ENCODE measurements around the gene NUBPL.

The NUBPL gene

GRCh38 chr14:31568671-31569070 is 7.5 kb downstream of the NUBPL start:
- H3K4me3 ChIP-seq (ENCODE audit: low read depth, low read length), result no peak overlapping the region
- in situ Hi-C loops (cut with HindIII; ENCODE audit: low sequenced_read_pairs), result no loop called here
- DNase-seq (ENCODE audit: low read depth, low spot score), result peak; percentile 5
- TF ChIP-seq CTCF (IDR thresholded peaks at IDR 0.05; ENCODE audit: low read depth, low read length), result no peak

DNA sequence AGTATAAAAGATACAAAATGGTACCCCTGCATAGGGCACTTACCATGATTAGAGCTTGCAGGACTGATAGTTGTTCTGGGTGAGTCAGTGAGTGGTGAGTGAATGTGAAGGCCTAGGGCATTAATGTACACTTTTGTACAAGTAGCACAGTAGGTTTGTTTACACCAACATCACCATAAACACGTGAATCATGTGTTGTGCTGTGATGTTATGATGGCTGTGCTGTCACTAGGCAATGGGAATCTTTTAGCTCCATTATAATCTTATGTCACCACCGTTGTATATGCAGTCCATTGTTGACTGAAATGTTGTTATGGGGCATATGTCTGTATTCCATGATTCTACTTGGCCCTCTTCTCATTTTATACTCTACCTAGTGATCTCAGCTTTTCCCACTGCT is 11.8 kb downstream of the NUBPL start:
- DNase-seq (ENCODE audit: low read depth, low spot score), result no peak
- H3K4me3 ChIP-seq (ENCODE audit: low read depth, low read length), result no peak overlapping the region
- in situ Hi-C loops (cut with HindIII; ENCODE audit: low sequenced_read_pairs), result no loop called here
- TF ChIP-seq CTCF (IDR thresholded peaks at IDR 0.05; ENCODE audit: low read depth, low read length), result no peak

DNA sequence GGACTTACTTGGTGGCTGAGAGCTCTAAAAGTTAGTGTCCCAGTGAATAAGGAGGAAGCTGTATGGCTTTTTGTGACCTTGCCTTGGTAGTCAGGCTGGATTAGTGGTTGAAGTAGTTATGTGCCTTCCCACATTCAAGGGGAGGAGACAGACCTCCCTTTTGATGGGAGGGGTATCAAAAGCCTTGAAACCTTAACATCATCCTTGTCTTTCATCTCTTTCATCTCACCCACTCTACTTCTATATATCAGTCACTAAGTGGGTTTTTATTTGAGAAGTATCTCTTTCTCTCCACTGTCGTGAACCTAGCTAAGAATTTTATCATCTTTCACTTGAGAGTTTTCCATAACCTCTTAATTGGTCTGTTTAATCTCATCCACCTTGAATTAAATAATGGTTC is 15.7 kb downstream of the NUBPL start:
- TF ChIP-seq CTCF (IDR thresholded peaks at IDR 0.05; ENCODE audit: low read depth, low read length), result no peak
- no peak for DNase-seq (ENCODE audit: low read depth, low spot score)
- in situ Hi-C loops (cut with HindIII; ENCODE audit: low sequenced_read_pairs), result no loop called here

GRCh38 chr14:31578266-31578665 is 17.1 kb downstream of the NUBPL start:
- DNase-seq (ENCODE audit: low read depth, low spot score), result no peak
- H3K4me3 ChIP-seq (ENCODE audit: low read depth, low read length), result no peak overlapping the region
- in situ Hi-C loops (cut with HindIII; ENCODE audit: low sequenced_read_pairs), result no loop called here
- TF ChIP-seq CTCF (IDR thresholded peaks at IDR 0.05; ENCODE audit: low read depth, low read length), result no peak

More for the DNA sequence above, 15.7 kb downstream of the NUBPL start:
- H3K4me3 ChIP-seq (ENCODE audit: low read depth, low read length), result no peak overlapping the region

GRCh38 chr14:31578792-31579501 is 17.7 kb downstream of the NUBPL start:
- TF ChIP-seq CTCF (IDR thresholded peaks at IDR 0.05; ENCODE audit: low read depth, low read length), result no peak
- no peak overlapping the region for H3K4me3 ChIP-seq (ENCODE audit: low read depth, low read length)
- in situ Hi-C loops (cut with HindIII; ENCODE audit: low sequenced_read_pairs), result no loop called here
- no peak for DNase-seq (ENCODE audit: low read depth, low spot score)

GRCh38 chr14:31580234-31580633 is 19.0 kb downstream of the NUBPL start:
- H3K4me3 ChIP-seq (ENCODE audit: low read depth, low read length), result no peak overlapping the region

More at GRCh38 chr14:31580234-31580633, 19.0 kb downstream of the NUBPL start:
- TF ChIP-seq CTCF (IDR thresholded peaks at IDR 0.05; ENCODE audit: low read depth, low read length), result no peak
- DNase-seq (ENCODE audit: low read depth, low spot score), result no peak
- in situ Hi-C loops (cut with HindIII; ENCODE audit: low sequenced_read_pairs), result no loop called here

Measured in astrocyte of the spinal cord (primary cell).